ENCODE measurements around the gene RPH3AL.
"Not testable (repeated sequence)": the region's sequence is repeated elsewhere in the genome, so short reads cannot be mapped to it uniquely, and the experiment has no call there.

The RPH3AL gene

DNA sequence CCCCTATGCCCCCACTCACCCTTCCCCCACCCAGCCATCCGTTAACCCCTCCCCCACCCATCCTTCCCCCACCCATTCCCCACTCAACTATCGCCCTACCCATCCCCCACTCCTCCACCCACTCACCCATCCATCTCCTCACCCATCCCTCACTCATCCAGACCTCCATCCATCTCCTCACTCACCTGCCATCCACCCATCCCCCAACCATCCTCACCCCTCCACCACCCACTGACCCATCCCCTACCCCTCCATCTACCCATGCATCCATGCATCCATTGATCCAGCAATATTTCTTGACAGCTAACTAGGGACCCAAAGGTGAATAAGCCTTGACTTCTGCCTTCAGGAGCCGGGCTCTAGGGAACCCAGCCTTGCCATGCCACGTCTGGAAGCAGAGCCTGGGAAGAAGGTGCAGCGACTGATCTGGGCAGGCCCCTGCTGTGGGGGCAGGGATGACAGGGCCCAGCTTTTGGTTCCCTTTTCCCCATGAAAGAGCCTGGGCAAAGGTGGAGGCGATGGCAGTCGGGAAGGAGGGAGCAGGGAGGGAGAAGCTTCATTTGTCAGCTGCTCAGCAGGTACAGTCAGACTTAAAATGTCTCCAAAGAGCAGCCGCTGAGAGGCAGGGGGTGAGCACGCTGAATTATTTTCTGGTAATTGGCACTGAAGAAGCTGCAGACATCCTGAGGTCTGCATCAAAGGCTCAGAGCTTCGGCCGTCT, 148.0 kb downstream of the RPH3AL start:
- DNase-seq (ENCODE audit: low read depth in 1 of 2, low spot score in 1 of 2), result no peak
- in situ Hi-C loops (cut with HindIII; ENCODE audit: low pct_unique_long_range_greater_than_20kb, low sequenced_read_pairs), result no loop called here
- TF ChIP-seq JUND (IDR thresholded peaks at IDR 0.05; ENCODE audit: low read depth), result no peak

DNA sequence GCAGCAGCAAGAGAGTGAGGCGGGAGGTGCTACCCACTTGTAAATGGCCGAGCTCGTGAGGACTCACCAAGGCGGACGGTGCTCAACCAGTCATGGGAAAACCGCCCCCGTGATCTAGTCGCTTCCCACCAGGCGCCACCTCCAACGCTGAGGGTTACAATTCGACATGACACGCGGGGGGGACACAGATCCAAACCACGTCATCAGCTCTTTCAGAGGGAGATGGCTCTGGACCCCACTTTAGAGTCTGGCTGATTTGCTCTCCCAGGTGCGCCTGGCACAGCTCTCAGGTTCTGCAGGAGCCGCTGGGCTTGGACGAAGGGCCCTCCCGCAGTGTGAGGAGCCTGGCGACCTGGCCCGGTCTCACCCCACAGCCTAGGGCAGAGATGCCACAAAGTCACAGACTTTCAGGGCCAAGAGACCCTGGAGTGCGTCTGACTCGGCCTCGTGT, 150.1 kb downstream of the RPH3AL start:
- in situ Hi-C loops (cut with HindIII; ENCODE audit: low pct_unique_long_range_greater_than_20kb, low sequenced_read_pairs), result no loop called here
- no peak for DNase-seq (ENCODE audit: low read depth in 1 of 2, low spot score in 1 of 2)
- TF ChIP-seq JUND (IDR thresholded peaks at IDR 0.05; ENCODE audit: low read depth), result no peak

DNA sequence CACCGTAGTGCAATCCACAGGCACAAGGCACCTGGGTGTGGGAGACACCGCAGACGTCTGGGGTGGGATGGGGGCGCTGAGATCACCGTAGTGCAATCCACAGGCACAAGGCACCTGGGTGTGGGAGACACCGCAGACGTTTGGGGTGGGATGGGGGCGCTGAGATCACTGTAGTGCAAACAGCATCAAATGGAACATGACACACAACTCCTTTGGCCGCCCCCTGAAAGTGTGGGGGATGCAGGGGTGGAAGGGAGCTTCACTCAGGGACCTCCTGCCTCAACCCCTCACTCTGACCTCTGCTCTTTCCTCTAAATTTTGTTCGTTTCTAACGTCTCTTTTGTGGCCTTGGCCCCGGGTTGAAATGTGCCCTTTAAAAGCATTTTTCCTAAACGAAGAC, 150.9 kb downstream of the RPH3AL start:
- DNase-seq (ENCODE audit: low read depth in 1 of 2, low spot score in 1 of 2); in situ Hi-C loops (cut with HindIII; ENCODE audit: low pct_unique_long_range_greater_than_20kb, low sequenced_read_pairs): not testable (repeated sequence)

DNA sequence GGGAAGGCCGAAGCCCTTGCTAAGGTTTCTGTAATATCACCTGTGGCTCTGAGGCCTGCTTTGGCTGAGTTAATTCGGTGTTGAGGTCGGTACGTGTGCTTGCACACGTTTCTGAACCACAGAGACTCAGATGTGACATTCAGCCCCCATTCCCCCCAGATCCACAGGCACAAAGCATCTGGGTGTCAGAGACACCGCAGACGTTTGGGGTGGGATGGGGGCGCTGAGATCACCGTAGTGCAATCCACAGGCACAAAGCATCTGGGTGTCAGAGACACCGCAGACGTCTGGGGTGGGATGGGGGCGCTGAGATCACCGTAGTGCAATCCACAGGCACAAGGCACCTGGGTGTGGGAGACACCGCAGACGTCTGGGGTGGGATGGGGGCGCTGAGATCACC, 151.3 kb downstream of the RPH3AL start:
- in situ Hi-C loops (cut with HindIII; ENCODE audit: low pct_unique_long_range_greater_than_20kb, low sequenced_read_pairs); DNase-seq (ENCODE audit: low read depth in 1 of 2, low spot score in 1 of 2): not testable (repeated sequence)

DNA sequence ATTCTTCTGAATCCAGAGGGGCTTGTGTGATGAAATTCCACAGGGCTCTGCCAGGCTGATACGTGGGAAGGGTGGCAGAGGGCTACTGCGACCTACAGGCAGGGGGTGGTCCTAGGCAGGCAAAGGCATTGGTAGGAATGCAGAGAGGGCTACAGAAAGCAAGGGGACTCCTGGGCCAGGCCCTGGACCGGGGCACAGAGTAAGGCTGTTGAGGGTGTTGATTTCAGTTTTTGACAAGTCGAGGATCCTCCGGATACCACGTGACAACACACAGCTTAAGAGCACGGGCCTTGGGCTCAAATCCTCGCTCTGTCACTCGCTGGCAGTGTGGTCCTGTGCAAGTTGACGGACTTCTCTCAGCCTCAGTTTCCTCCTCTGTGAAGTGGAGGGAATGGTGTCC, 152.0 kb downstream of the RPH3AL start:
- in situ Hi-C loops (cut with HindIII; ENCODE audit: low pct_unique_long_range_greater_than_20kb, low sequenced_read_pairs), result no loop called here
- no peak for DNase-seq (ENCODE audit: low read depth in 1 of 2, low spot score in 1 of 2)
- TF ChIP-seq JUND (IDR thresholded peaks at IDR 0.05; ENCODE audit: low read depth), result no peak

DNA sequence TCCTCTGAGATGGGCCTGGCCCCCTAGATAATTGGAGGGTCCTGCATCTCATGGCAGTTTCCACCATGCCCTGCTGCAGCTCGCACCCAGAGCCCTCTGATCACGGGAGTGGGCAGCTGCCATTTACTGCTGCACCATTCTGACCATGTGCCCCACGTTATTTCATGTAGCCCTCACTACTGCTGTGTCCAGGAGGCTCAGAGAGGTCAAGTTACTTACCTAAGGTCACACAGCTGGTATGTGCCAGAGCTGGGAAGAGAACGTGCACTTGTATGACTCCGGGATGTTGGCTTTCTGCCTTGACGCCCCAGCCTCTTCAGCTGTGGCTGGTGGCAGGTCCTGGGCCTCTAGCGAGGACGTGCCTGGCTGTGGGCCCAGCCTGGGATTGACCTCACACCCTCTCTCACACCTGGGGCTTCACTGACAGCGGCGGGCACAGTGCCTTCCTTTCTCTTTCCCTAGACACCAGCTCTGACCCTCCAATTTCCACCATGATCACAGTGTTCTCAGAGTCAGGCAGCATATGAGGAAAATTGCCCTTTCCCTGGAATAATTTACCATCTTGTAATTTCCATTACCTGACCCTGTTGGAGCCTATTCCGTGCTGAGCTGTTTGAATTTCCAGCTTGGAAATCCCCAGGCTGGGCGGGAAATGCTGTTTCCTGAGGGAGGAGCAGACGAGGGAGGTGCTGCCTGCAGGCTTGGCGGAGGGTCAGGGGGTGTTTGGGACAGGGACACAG, 152.6 kb downstream of the RPH3AL start:
- in situ Hi-C loops (cut with HindIII; ENCODE audit: low pct_unique_long_range_greater_than_20kb, low sequenced_read_pairs), result no loop called here
- TF ChIP-seq JUND (IDR thresholded peaks at IDR 0.05; ENCODE audit: low read depth), result no peak
- no peak for DNase-seq (ENCODE audit: low read depth in 1 of 2, low spot score in 1 of 2)

DNA sequence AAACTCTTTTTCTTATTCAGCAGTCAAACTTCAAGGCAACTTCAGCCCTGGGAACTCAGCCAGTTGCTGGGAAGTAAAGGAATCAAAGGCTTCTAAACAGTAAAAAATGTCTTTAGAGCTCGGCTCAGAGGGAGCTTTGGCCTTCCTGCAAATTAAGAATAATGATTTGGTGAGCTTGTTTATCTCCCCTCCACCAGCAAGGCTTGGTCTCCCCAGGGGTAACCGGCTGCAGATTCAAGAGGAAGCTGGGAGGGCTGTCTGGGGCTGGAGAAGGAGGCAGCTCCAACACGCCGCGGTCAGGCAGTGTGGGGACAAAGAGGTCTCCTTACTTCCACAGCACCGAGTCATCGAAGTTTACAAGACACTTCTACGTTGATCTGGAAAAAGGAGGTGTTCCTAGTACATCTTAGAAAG, 153.4 kb downstream of the RPH3AL start:
- TF ChIP-seq JUND (IDR thresholded peaks at IDR 0.05; ENCODE audit: low read depth), result no peak
- in situ Hi-C loops (cut with HindIII; ENCODE audit: low pct_unique_long_range_greater_than_20kb, low sequenced_read_pairs), result no loop called here
- no peak for DNase-seq (ENCODE audit: low read depth in 1 of 2, low spot score in 1 of 2)

DNA sequence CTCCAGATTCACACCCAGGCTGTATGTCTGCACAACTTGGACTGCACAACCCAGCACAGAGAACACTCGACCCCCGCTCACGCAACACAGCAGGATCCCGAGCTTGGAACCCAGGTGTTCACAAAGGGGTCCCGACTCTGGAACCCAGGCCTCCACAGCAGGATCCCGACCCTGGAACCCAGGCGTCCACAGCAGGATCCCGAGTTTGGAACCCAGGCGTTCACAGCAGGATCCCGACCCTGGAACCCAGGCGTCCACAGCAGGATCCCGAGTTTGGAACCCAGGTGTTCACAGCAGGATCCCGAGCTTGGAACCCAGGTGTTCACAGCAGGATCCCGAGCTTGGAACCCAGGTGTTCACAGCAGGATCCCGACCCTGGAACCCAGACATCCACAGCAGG, 154.4 kb downstream of the RPH3AL start:
- DNase-seq (ENCODE audit: low read depth in 1 of 2, low spot score in 1 of 2); in situ Hi-C loops (cut with HindIII; ENCODE audit: low pct_unique_long_range_greater_than_20kb, low sequenced_read_pairs): not testable (repeated sequence)

DNA sequence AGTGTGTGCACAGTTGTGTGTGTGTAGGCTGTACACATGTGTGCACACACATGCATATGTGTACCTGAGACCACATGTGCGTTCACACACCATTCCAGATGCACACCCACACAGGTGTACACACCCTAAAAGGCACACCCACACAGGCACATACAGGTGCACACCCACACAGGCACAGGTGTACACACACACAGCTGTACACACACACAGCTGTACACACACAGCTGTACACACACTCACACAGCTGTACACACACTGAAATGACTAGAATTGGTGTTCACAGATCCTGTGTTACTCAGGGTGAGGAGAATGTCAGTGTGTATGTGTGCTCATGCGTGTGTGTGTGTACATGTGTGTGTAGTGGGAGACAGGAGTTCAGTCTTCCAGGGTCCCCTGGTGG, 155.3 kb downstream of the RPH3AL start:
- in situ Hi-C loops (cut with HindIII; ENCODE audit: low pct_unique_long_range_greater_than_20kb, low sequenced_read_pairs), result no loop called here
- TF ChIP-seq JUND (IDR thresholded peaks at IDR 0.05; ENCODE audit: low read depth), result no peak
- no peak for DNase-seq (ENCODE audit: low read depth in 1 of 2, low spot score in 1 of 2)

DNA sequence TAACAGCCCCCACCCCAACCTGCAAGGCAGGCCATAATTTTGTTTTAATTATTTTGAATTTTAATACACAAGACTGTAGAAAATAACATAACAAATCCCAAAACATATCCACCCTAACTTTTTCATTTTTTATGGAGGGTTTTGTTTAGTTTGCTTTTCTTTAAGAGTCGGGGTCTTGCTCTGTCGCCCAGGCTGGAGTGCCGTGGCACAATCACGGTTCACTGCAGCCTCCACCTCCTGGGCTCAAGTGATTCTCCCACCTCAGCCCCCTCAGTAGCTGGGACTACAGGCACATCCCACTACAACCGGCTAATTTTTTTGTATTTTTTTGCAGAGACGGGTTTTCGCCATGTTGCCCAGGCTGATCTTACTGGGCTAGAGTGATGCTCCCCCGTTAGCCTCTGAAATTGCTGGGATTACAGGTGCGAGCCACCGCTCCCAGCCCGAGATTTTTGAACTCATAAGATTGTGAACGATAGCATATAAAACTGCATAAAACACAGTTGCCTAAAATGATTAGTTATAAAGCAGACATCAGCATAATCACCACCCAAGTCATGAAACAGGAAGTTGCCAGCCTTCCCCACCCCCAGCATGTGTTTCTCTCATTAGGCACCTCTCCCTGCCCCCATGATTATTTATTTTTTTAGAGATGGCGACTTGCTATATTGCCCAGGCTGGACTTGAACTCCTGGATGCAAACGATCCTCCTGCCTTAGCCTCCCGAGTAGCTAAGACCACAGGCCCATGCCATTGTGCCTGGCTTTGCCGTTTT, 157.6 kb downstream of the RPH3AL start:
- in situ Hi-C loops (cut with HindIII; ENCODE audit: low pct_unique_long_range_greater_than_20kb, low sequenced_read_pairs), result no loop called here
- no peak for DNase-seq (ENCODE audit: low read depth in 1 of 2, low spot score in 1 of 2)
- TF ChIP-seq JUND (IDR thresholded peaks at IDR 0.05; ENCODE audit: low read depth), result no peak

DNA sequence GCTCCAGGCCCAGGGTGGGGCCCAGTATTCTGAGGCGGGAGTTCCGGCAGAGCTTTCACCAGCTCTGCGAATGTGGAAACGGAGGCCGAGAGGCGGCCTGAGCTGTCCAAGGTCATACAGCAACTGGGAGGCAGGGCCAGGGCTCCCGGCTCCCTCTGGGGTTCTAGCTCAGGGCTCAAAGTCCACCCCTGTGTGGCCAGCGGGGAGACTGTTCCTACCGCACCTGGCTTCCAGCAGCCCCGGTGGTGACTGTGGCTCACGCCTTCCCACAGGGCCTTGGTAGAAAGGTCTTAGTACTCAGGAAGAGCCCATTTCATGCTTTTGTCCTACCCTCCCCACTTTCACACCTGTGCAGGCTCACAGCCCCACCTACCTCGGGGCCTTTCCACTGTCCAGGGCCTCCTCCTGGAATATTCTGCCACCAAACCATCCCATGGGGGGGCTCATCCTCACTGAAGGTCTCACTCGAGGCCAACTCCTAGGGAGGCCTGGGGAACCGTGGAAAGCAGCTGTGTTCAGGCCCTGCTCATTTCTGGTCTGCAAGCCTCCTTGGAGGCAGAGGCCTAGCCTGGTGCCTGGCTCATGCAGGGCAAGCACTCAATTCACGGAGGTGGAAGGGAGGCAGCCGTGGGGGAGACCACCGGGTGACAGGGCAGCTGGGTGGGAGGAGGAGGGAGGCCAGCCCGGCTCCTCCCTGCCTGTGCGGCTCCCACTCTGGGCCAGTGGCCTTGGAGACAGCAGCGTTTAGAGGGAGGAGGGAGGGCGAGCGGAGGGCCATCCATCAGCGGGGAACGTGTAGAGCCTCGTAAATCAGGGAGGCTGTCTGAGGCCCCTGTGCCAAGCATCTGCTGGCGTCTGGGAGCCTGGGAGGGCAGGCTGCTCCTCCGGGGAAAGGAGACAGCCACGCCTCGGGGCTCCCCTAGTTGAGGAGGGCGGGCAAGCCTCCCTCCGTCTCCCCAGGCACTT, 158.5 kb downstream of the RPH3AL start:
- no peak for DNase-seq (ENCODE audit: low read depth in 1 of 2, low spot score in 1 of 2)
- in situ Hi-C loops (cut with HindIII; ENCODE audit: low pct_unique_long_range_greater_than_20kb, low sequenced_read_pairs), result no loop called here
- TF ChIP-seq JUND (IDR thresholded peaks at IDR 0.05; ENCODE audit: low read depth), result no peak

DNA sequence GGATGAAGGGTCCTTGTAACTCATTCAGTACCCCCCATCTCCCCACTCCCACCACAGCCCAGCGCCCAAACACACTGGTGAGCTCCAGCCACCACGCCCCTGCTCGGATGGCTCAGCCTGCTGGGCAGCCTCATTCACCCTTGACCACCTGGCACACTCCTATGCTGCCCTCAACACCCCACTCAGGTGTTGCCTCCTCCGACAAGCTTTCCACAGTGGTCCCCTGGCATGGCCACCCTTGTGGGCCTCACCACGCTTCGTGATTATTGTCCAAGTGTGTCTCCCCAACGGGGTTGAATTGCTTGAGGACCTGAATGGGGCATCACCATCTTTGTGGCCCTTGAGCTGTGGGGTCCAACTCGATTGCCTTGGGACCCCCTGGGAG, 159.2 kb downstream of the RPH3AL start:
- in situ Hi-C loops (cut with HindIII; ENCODE audit: low pct_unique_long_range_greater_than_20kb, low sequenced_read_pairs), result no loop called here
- DNase-seq (ENCODE audit: low read depth in 1 of 2, low spot score in 1 of 2), result no peak
- no peak for TF ChIP-seq JUND (IDR thresholded peaks at IDR 0.05; ENCODE audit: low read depth)

Data from T47D (cell line).